Brain microvascular endothelial cell (primary cell): Measurements from ENCODE around the gene OIT3.
"Not testable (repeated sequence)": the region's sequence is repeated elsewhere in the genome, so short reads cannot be mapped to it uniquely, and the experiment has no call there.

Source experiments
- DNase-seq: peaks from one replicate; pipeline ENCODE4 v3.0.0-alpha.2; 2020
- H3K27ac ChIP-seq: fragments of 250-450 bp; sonication (Bioruptor Pico); 2 replicates; pipeline ENCODE4 v1.5.1; 2020; ENCODE audit warnings: mild to moderate bottlenecking, moderate library complexity
- H3K27me3 ChIP-seq: fragments of 250-450 bp; sonication (Bioruptor Pico); replicated peaks from 2 replicates; pipeline ENCODE4 v1.5.1; 2020; ENCODE audit warnings: mild to moderate bottlenecking
- H3K36me3 ChIP-seq: fragments of 250-450 bp; sonication (Bioruptor Pico); replicated peaks from 2 replicates; pipeline ENCODE4 v1.5.1; 2020; ENCODE audit warnings: mild to moderate bottlenecking
- H3K4me3 ChIP-seq: 2 replicates; pipeline ENCODE4 v1.5.1; 2011; ENCODE audit warnings: low read depth, mild to moderate bottlenecking, control low read depth, low read length, moderate library complexity
- CTCF ChIP-seq: IDR thresholded peaks from 2 replicates; pipeline ENCODE4 v1.5.1; 2011; ENCODE audit warnings: low read depth, mild to moderate bottlenecking, moderate library complexity, low read length, control low read depth, inconsistent platforms; ENCODE audit errors: missing control alignments
- in situ Hi-C: cut with HindIII; loops from 2 replicates; pipeline ENCODE4 v1.10.0; 2017; ENCODE audit warnings: low sequenced_read_pairs, low pct_ligation_motif_present

Gene OIT3

GRCh38 chr10:72889391-72889831 is 4.1 kb upstream of the OIT3 start:
- TF ChIP-seq CTCF = no peak
- in situ Hi-C loops = no loop called here
- DNase-seq = no peak
- Histone ChIP-seq H3K27ac (no peak overlapping the region), H3K36me3 (peaks cover 6% of the 10 kb centered on the region), H3K4me3 (no peak overlapping the region), H3K27me3 (no peaks in the 10 kb centered on the region)

- in situ Hi-C loops = no loop called here
- DNase-seq = no peak
- H3K4me3 ChIP-seq = no peak overlapping the region
- H3K27me3 ChIP-seq = no peaks in the 10 kb centered on the region
- H3K27ac ChIP-seq = no peak overlapping the region
- H3K36me3 ChIP-seq = peaks cover 6% of the 10 kb centered on the region
- TF ChIP-seq CTCF = no peak
Observed at GRCh38 chr10:72890086-72890485, 3.5 kb upstream of the OIT3 start.

GRCh38 chr10:72895236-72895850 is 1.8 kb downstream of the OIT3 start:
- no peak for TF ChIP-seq CTCF
- in situ Hi-C loops = no loop called here
- Histone ChIP-seq H3K27me3 (no peaks in the 10 kb centered on the region), H3K36me3 (no peaks in the 10 kb centered on the region), H3K4me3 (no peak overlapping the region), H3K27ac (no peak overlapping the region)
- no peak for DNase-seq

- TF ChIP-seq CTCF = no peak
- DNase-seq = no peak
- in situ Hi-C loops = no loop called here
Observed at GRCh38 chr10:72898616-72899015, 5.1 kb downstream of the OIT3 start.

GRCh38 chr10:72899545-72899944 is 6.0 kb downstream of the OIT3 start:
- Histone ChIP-seq H3K36me3 (no peaks in the 10 kb centered on the region), H3K27ac (no peak overlapping the region), H3K27me3 (no peaks in the 10 kb centered on the region), H3K4me3 (no peak overlapping the region)
- no peak for TF ChIP-seq CTCF
- no peak for DNase-seq
- in situ Hi-C loops = no loop called here

More at GRCh38 chr10:72898616-72899015, 5.1 kb downstream of the OIT3 start:
- H3K27ac ChIP-seq = no peak overlapping the region
- no peaks in the 10 kb centered on the region for H3K27me3 ChIP-seq
- no peak overlapping the region for H3K4me3 ChIP-seq
- no peaks in the 10 kb centered on the region for H3K36me3 ChIP-seq

- H3K36me3 ChIP-seq, H3K27ac ChIP-seq, H3K27me3 ChIP-seq, in situ Hi-C loops, H3K4me3 ChIP-seq, DNase-seq: not testable (repeated sequence)
Observed at GRCh38 chr10:72903941-72904446, 10.5 kb downstream of the OIT3 start.
